Measurements from ENCODE around the gene MICAL3.

- TF ChIP-seq CTCF (IDR thresholded peaks at IDR 0.05; ENCODE audit: low read length) (no peak), EZH2 (optimal IDR thresholded peaks at IDR 0.05; ENCODE audit: low read depth, low read length) (no peak)
These were observed 143.0 kb downstream of the MICAL3 start for GRCh38 chr22:17881366-17881765.

Measured in MM.1S (cell line).